ENCODE data around the gene AVL9.
"Not testable (repeated sequence)": the region's sequence is repeated elsewhere in the genome, so short reads cannot be mapped to it uniquely, and the experiment has no call there.

Gene AVL9

DNA sequence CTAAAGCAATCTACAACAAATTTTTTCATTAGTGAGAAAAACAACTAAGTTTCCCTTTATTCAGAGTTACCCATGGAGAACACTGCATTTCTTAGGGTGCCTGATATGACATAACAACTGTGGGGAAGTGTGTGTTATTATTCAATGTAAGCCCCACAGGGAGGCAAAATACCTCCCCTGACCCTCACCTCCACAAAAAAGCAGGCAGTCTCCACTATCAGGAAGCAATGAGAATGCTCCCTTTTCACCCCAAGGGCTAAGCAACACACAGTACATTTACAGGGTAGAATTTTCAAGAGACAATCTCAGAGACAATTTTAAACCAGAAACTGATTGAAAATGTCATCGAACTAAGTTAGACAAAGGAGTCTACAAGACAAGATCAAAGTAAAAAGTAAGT is 138.2 kb downstream of the AVL9 start:
- H3K27me3 ChIP-seq (ENCODE audit: control insufficient read depth, insufficient read depth, low read length); DNase-seq (ENCODE audit: low read depth, low spot score): not testable (repeated sequence)

DNA sequence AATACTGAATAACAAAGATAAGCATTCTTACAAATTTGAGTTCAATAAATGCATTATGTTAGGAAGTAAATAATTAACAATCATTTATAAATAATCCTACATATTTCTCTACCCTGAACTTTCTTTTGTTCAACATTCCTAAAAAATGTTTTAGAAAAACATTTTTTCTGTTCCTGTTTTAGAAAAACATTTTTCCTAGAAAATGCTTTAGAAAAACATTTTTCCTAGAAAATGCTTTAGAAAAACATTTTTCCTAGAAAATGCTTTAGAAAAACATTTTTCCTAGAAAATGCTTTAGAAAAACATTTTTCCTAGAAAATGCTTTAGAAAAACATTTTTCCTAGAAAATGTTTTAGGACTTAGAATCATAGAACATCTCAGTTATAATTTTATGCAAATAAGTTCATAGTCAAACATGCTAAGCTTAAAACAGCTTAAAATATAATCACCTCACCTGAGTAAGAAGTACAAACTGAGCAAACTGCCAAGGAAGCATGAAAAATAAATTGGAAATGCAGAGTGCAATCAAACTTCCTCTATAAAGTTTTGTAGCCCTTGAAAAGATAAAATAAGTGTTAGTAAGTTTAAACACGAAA is 139.6 kb downstream of the AVL9 start:
- H3K27me3 ChIP-seq (ENCODE audit: control insufficient read depth, insufficient read depth, low read length); H3K36me3 ChIP-seq (ENCODE audit: control insufficient read depth, insufficient read depth, low read length); H3K4me3 ChIP-seq (ENCODE audit: low read length); H3K9me3 ChIP-seq (ENCODE audit: control insufficient read depth, insufficient read depth, low read length); H3K27ac ChIP-seq (ENCODE audit: low read length); DNase-seq (ENCODE audit: low read depth, low spot score); H3K4me1 ChIP-seq (ENCODE audit: control insufficient read depth, insufficient read depth, low read length): not testable (repeated sequence)
- no CpG with 5 or more reads among the region's 1 CpG for WGBS (ENCODE audit: insufficient coverage, insufficient read length)

More for the DNA sequence above, 138.2 kb downstream of the AVL9 start:
- H3K27ac ChIP-seq (ENCODE audit: low read length); H3K4me1 ChIP-seq (ENCODE audit: control insufficient read depth, insufficient read depth, low read length); H3K4me3 ChIP-seq (ENCODE audit: low read length); H3K36me3 ChIP-seq (ENCODE audit: control insufficient read depth, insufficient read depth, low read length); H3K9me3 ChIP-seq (ENCODE audit: control insufficient read depth, insufficient read depth, low read length): not testable (repeated sequence)
- no CpG with 5 or more reads among the region's 1 CpG for WGBS (ENCODE audit: insufficient coverage, insufficient read length)

DNA sequence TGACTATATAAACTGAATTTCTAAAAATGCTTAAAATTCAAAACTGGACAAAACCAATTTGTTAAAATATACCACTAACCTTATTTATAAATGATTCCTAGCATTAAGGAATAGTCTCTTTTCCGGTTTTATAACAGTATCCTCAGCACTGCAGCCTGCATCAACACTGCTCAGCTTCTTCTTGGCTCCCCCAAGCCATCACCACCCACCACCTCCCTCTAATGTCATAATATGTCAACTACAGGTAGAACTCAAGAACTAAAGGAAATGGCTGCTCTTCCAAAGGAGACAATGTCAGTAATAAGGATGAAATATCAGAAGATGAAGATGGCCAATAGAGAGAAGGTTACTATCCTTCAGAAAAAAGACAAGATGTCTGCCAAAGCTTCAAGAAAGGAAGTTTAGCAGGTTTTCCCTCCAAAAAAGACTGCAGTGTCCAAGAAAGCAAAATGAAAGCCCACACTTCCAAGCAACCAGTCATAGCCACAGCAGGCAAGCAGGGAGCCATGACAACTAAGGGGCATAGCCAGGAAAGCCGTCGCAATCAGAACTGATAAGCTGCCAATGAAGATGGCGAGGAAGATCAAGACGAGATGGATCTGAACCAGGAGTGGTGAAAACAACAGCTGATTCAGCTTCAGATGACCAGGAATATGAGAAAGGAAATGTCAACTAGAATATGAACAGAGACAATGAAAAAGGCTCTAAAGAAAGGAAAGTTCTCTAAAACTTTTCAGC is 141.6 kb downstream of the AVL9 start:
- H3K9me3 ChIP-seq (ENCODE audit: control insufficient read depth, insufficient read depth, low read length); DNase-seq (ENCODE audit: low read depth, low spot score); H3K27ac ChIP-seq (ENCODE audit: low read length); H3K36me3 ChIP-seq (ENCODE audit: control insufficient read depth, insufficient read depth, low read length); H3K4me1 ChIP-seq (ENCODE audit: control insufficient read depth, insufficient read depth, low read length); H3K4me3 ChIP-seq (ENCODE audit: low read length); H3K27me3 ChIP-seq (ENCODE audit: control insufficient read depth, insufficient read depth, low read length): not testable (repeated sequence)
- WGBS (ENCODE audit: insufficient coverage, insufficient read length) = no CpG with 5 or more reads among the region's 5 CpGs

DNA sequence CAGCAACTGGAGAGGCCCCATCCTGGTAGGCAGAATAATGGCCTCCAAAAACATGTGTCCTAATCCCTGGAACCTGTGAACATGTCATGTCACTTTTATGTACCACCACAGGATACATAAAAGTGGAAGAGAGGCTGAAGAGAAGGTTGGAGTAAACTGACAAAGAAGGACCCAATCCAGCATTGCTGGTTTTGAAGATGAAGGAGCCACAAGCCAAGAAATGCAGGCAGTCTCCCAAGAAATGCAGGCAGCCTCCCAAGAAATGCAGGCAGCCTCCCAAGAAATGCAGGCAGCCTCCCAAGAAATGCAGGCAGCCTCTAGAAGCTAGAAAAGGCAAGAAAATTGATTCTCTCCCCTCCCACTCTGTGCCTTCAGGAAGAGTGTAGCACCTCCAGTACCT is 142.3 kb downstream of the AVL9 start:
- H3K36me3 ChIP-seq (ENCODE audit: control insufficient read depth, insufficient read depth, low read length); H3K27me3 ChIP-seq (ENCODE audit: control insufficient read depth, insufficient read depth, low read length); H3K4me1 ChIP-seq (ENCODE audit: control insufficient read depth, insufficient read depth, low read length); DNase-seq (ENCODE audit: low read depth, low spot score); H3K4me3 ChIP-seq (ENCODE audit: low read length); H3K9me3 ChIP-seq (ENCODE audit: control insufficient read depth, insufficient read depth, low read length); H3K27ac ChIP-seq (ENCODE audit: low read length): not testable (repeated sequence)
